NCI-H187 (cell line): ENCODE results near the gene NBAS.
"Not testable (repeated sequence)": the region's sequence is repeated elsewhere in the genome, so short reads cannot be mapped to it uniquely, and the experiment has no call there.

Experiments used
- DNase-seq, 2 experiments: peaks; one replicate each; lab custom pipeline; 2025; lab: John Stamatoyannopoulos, UW

Gene NBAS

GRCh38 chr2:15559379-15560139, 1.6 kb downstream of the NBAS start:
- no peak for DNase-seq

GRCh38 chr2:15557887-15558311, 3.2 kb downstream of the NBAS start:
- DNase-seq, result no peak

- no peak for DNase-seq
These were observed 4.7 kb downstream of the NBAS start for GRCh38 chr2:15556311-15556930.

DNA sequence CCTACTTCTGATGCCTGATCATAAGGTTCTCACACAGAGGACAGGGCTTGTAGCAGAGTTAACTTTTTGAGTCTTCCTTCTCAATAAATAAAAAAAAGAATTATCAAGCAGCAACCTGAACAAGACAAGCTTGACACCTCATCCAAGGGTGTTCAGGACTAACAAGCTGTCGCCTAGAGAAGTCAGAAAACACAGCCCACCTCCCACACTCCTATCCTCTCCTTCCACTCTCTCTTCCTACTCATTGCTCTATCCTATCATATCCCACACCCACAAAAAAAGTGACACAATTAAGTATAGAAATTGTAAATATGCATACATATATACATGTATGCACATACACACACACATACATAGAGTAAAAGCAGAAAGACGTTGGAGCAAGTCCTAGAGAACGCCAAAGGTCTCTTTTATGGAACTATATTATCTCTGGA, 5.4 kb downstream of the NBAS start:
- no peak for DNase-seq

- no peak for DNase-seq
These were observed 6.5 kb downstream of the NBAS start for GRCh38 chr2:15554525-15555218.

DNA sequence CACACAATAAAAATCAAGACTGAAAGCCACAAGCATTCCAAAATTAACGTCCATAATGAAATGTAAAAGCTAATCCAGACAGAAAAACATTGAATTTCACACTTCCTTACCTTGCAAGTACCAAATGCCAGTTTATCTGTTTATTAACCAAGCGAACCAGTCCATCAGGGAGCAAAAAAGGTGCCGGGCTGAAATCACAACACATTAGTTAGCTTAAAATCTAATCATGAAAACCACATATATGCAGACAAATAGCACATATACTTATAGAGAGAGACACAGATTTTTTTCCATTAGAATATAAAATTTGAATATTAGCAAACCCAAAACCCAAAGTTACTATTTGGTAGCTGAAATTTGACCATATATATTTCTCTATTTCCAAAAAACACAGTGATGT, 7.2 kb downstream of the NBAS start:
- no peak for DNase-seq

GRCh38 chr2:15553519-15553918, 7.6 kb downstream of the NBAS start:
- DNase-seq, result no peak

DNA sequence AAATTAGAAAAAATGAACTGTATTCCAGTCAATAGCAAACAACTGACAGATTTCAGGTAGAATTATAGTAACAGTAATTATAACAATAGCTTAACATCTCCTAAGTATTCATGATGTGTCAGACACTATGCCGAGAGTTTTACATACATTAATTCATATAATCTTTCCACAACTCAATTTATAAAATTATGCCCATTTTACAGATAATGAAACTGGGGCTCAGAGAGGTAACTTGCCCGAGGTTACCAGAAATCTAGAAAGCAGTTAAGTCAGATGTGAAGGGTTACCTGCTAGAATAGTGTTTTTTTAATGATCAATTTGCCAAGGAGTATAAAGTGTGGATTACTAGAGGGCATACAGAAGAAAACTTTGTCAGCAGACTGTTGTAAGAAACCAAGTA, 12.2 kb downstream of the NBAS start:
- DNase-seq, result no peak

- DNase-seq, result no peak
These were observed 13.8 kb downstream of the NBAS start for GRCh38 chr2:15547115-15547876.

- no peak for DNase-seq
These were observed 14.6 kb downstream of the NBAS start for GRCh38 chr2:15546297-15547098.

GRCh38 chr2:15544227-15544626, 16.9 kb downstream of the NBAS start:
- DNase-seq, result no peak

- DNase-seq, result no peak
These were observed 17.6 kb downstream of the NBAS start for GRCh38 chr2:15543541-15543940.

GRCh38 chr2:15543053-15543452, 18.1 kb downstream of the NBAS start:
- DNase-seq, result no peak

DNA sequence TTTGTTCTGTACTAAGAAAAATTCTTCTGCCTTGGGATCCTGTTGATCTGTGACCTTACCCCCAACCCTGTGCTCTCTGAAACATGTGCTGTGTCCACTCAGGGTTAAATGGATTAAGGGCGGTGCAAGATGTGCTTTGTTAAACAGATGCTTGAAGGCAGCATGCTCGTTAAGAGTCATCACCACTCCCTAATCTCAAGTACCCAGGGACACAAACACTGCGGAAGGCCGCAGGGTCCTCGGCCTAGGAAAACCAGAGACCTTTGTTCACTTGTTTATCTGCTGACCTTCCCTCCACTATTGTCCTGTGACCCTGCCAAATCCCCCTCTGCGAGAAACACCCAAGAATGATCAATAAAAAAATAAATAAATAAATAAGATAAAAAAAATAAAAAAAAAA, 18.9 kb downstream of the NBAS start:
- DNase-seq, result not testable (repeated sequence)

DNA sequence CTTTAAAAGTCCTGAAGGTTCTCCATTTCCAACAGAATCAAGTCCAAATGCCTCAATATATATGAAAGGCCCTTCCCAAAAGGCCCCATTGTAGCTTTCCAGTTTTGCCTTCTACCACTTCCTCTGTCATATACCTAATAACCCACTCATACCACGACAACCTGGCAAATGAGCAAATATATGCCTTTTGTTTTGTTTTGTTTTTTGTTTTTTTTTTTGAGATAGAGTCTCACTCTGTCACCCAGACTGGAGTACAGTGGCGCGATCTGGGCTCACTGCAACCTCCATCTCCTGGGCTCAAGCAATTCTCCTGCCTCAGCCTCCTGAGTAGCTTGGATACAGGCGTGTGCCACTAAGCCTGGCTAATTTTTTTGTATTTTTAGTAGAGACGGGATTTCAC, 20.6 kb downstream of the NBAS start:
- DNase-seq, result not testable (repeated sequence)

DNA sequence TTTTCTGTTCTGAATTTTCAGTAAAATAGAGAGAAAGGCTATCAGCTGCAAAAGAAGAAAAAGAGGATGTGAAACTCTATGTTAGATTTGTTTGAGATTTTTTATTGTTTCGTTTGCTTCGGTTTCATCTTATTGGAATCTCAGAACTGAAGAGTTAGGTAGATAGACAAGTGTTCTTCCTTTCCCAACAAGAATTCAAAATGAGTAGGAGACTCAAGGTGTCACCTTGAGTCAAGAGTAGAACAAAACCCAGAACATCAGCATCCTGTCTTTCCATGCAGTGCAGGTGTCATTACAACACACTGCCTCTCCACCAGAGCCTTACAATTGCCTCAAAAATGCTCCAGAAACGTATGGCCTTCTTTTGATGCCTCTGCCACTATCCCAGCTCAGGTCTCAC, 21.1 kb downstream of the NBAS start:
- no peak for DNase-seq

DNA sequence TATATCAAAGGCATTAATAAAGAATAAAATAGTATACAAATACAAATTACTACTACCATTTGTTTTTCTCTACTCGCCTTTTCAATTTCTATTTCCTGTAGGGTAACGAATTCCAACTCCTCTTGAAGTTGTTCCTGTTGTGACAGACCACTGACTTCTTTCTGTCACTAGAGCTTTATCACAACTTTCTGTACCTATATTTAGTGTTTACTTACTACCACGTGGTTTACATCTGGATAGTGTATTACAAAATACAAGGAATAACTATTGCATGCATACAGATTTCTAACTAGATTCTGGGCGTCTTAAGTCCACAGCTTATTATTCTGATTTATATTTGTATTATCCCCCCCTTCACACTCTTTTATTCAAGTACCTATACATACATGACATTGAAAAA, 22.3 kb downstream of the NBAS start:
- no peak for DNase-seq

- DNase-seq, result no peak
These were observed 27.2 kb downstream of the NBAS start for GRCh38 chr2:15533860-15534480.

- DNase-seq, result no peak
These were observed 28.1 kb downstream of the NBAS start for GRCh38 chr2:15532996-15533395.

- no peak for DNase-seq
These were observed 29.9 kb downstream of the NBAS start for GRCh38 chr2:15531095-15531854.
